KMS-11 (cell line): ENCODE results near the gene KCNH5.

Experiments used
- H2AFZ ChIP-seq: fragments of 200-600 bp; sonication (generic); 2 replicates; pipeline ENCODE4 v1.6.1; 2016; ENCODE audit warnings: antibody characterized with exemption, mixed run types, low read depth
- H3K27ac ChIP-seq: fragments of 200-600 bp; sonication (generic); 2 replicates; pipeline ENCODE4 v1.6.1; 2016; ENCODE audit warnings: mild to moderate bottlenecking, mixed run types
- H3K27me3 ChIP-seq: fragments of 200-600 bp; sonication (generic); 2 replicates; pipeline ENCODE4 v1.6.1; 2017; ENCODE audit warnings: mild to moderate bottlenecking, low read depth, mixed run types, moderate library complexity; ENCODE audit not compliant: insufficient read depth
- H3K36me3 ChIP-seq: fragments of 200-600 bp; sonication (generic); 2 replicates; pipeline ENCODE4 v1.6.1; 2017; ENCODE audit warnings: mild to moderate bottlenecking, mixed run types; ENCODE audit not compliant: insufficient read depth
- H3K4me1 ChIP-seq: fragments of 200-600 bp; sonication (generic); 2 replicates; pipeline ENCODE4 v1.6.1; 2016; ENCODE audit warnings: mild to moderate bottlenecking, low read depth, mixed run types; ENCODE audit not compliant: poor library complexity, severe bottlenecking
- H3K4me2 ChIP-seq: fragments of 200-600 bp; sonication (generic); 2 replicates; pipeline ENCODE4 v1.7.0; 2016; ENCODE audit warnings: mild to moderate bottlenecking, mixed run types
- H3K4me3 ChIP-seq: fragments of 200-600 bp; sonication (generic); IDR thresholded peaks from 2 replicates; pipeline ENCODE4 v1.6.1; 2017; ENCODE audit warnings: low read depth, low read length, mixed read lengths; ENCODE audit not compliant: insufficient read depth
- H3K79me2 ChIP-seq: fragments of 200-600 bp; sonication (generic); 2 replicates; pipeline ENCODE4 v1.6.1; 2016; ENCODE audit warnings: low read depth, mixed run types; ENCODE audit not compliant: insufficient read depth
- H3K9ac ChIP-seq: fragments of 200-600 bp; sonication (generic); 2 replicates; pipeline ENCODE4 v1.6.1; 2016; ENCODE audit warnings: mild to moderate bottlenecking, mixed run types
- H4K20me1 ChIP-seq: fragments of 200-600 bp; sonication (generic); 2 replicates; pipeline ENCODE4 v1.6.1; 2016; ENCODE audit warnings: mild to moderate bottlenecking, mixed run types; ENCODE audit not compliant: insufficient read depth
- TF ChIP-seq, protein P1 (sequence below): fragments of 200-600 bp; sonication (generic); conservative IDR thresholded peaks from 2 replicates; pipeline ENCODE4 v1.6.1; 2017; ENCODE audit warnings: low read depth, mild to moderate bottlenecking, antibody characterized with exemption, low read length, moderate library complexity, mixed read lengths

Gene KCNH5, protein sequence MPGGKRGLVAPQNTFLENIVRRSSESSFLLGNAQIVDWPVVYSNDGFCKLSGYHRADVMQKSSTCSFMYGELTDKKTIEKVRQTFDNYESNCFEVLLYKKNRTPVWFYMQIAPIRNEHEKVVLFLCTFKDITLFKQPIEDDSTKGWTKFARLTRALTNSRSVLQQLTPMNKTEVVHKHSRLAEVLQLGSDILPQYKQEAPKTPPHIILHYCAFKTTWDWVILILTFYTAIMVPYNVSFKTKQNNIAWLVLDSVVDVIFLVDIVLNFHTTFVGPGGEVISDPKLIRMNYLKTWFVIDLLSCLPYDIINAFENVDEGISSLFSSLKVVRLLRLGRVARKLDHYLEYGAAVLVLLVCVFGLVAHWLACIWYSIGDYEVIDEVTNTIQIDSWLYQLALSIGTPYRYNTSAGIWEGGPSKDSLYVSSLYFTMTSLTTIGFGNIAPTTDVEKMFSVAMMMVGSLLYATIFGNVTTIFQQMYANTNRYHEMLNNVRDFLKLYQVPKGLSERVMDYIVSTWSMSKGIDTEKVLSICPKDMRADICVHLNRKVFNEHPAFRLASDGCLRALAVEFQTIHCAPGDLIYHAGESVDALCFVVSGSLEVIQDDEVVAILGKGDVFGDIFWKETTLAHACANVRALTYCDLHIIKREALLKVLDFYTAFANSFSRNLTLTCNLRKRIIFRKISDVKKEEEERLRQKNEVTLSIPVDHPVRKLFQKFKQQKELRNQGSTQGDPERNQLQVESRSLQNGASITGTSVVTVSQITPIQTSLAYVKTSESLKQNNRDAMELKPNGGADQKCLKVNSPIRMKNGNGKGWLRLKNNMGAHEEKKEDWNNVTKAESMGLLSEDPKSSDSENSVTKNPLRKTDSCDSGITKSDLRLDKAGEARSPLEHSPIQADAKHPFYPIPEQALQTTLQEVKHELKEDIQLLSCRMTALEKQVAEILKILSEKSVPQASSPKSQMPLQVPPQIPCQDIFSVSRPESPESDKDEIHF

DNA sequence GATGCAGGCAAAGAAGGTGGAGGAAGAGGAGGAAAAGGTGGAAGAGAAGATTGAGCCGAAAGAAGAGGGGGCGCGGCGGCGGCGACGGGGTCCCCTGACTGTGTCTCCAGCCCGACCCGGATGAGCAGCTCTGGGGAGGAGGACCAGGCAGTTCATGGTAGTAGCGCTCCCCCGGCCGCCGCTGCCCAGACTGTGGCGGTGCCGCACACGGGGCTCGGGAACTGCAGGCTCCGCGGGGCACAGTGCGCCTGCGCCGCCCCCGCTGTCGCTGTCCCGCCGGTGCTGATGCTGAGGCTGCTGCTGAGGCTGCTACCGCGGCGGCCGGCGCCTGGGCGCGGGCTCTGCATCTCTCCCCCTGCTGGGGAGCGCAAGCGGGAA lies at the start of gene KCNH5:
TSS of gene KCNH5 (minus strand) at position 225 of the 378 bp plus-strand sequence. CDS start 272 bp downstream, outside the sequence.
- TF ChIP-seq, protein P1, sequence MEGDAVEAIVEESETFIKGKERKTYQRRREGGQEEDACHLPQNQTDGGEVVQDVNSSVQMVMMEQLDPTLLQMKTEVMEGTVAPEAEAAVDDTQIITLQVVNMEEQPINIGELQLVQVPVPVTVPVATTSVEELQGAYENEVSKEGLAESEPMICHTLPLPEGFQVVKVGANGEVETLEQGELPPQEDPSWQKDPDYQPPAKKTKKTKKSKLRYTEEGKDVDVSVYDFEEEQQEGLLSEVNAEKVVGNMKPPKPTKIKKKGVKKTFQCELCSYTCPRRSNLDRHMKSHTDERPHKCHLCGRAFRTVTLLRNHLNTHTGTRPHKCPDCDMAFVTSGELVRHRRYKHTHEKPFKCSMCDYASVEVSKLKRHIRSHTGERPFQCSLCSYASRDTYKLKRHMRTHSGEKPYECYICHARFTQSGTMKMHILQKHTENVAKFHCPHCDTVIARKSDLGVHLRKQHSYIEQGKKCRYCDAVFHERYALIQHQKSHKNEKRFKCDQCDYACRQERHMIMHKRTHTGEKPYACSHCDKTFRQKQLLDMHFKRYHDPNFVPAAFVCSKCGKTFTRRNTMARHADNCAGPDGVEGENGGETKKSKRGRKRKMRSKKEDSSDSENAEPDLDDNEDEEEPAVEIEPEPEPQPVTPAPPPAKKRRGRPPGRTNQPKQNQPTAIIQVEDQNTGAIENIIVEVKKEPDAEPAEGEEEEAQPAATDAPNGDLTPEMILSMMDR, result no peak
- Histone ChIP-seq H2AFZ (peak within 1 kb of the TSS; percentile 49; the same call in 1 of the 2 replicates), H3K9ac (no peak within 1 kb of the TSS), H3K79me2 (no peaks in the 10 kb centered on the region), H3K4me3 (no peak within 1 kb of the TSS), H3K36me3 (no peaks in the 10 kb centered on the region), H3K27me3 (no peaks in the 10 kb centered on the region), H3K27ac (no peak within 1 kb of the TSS), H4K20me1 (no peaks in the 10 kb centered on the region), H3K4me1 (peaks cover 2% of the 10 kb centered on the region), H3K4me2 (peak within 1 kb of the TSS; percentile 42; the same call in 1 of the 2 replicates)

DNA sequence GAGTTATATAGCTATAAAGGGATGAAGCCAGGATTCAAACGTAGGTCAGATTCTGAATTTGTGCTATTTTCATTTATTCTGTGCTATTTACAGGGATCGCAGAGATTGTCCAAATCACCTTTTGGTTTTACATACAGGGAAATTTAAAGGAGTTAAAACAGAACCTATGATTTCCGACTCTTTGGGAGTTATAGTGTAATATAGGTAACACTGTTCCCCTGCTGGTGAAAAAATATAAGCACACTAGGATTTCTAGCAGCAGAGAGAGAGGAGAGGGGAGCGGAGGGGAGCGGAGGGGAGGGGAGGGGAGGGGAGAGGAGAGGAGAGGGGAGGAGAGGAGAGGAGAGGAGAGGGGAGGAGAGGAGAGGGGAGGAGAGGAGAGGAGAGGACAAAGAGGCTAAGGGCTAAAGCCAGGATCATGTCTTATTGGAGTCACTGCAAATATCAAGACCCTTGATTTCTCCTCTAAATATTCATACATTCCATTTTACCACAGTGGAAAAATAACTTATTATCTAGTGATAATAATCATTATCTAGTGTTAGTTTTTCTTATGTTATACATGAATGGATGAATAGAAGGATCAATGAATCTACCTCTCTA lies 46.2 kb upstream of the KCNH5 start:
- Histone ChIP-seq H3K9ac (no peak overlapping the region), H3K27me3 (no peaks in the 10 kb centered on the region), H3K4me3 (no peak overlapping the region), H3K4me2 (no peak overlapping the region), H3K4me1 (no peaks in the 10 kb centered on the region), H3K27ac (no peak overlapping the region), H2AFZ (no peak overlapping the region), H3K79me2 (no peaks in the 10 kb centered on the region), H4K20me1 (no peaks in the 10 kb centered on the region), H3K36me3 (no peaks in the 10 kb centered on the region)
- TF ChIP-seq, protein P1, result no peak

DNA sequence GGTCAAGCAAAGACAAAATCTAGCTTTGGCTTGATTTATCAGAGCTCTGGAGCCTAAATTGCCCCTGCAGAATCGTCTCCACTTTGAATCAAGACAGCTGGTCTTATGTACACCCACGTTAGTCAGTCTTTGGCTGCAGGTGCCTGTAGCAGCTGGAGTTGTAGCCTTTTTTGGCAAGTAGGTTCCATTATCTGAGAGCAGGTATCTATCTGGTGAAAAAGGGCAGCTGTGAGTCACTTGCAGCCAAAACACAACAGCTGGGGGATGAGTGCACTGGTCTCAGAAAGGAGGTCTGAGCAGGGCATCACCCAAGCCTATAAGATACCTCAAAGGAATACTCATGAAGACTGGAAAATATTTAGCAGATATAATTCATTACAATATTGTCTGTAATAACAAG lies 43.6 kb upstream of the KCNH5 start:
- Histone ChIP-seq H3K4me1 (no peaks in the 10 kb centered on the region), H3K36me3 (no peaks in the 10 kb centered on the region), H2AFZ (no peak overlapping the region), H3K27me3 (no peaks in the 10 kb centered on the region), H4K20me1 (no peaks in the 10 kb centered on the region), H3K27ac (no peak overlapping the region), H3K4me3 (no peak overlapping the region), H3K4me2 (no peak overlapping the region), H3K79me2 (no peaks in the 10 kb centered on the region), H3K9ac (no peak overlapping the region)
- TF ChIP-seq, protein P1, result no peak

DNA sequence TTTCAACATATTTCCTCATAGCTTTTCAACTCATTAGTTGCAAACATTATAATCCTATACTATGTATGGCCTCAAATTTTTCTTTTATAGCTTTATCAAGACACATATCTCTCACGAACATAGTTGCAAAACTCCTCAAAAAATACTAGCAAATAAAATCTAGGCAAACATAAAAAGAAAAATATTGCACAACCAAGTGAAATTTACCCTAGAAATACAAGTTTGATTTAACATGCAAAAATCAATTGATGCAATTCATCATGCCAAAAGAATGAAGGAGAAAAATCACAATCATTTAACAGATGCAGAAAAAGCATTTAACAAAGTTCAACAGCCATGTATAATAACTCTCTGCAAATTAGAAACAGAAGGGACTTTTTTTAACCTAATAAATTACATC lies 33.3 kb upstream of the KCNH5 start:
- no peaks in the 10 kb centered on the region for H3K4me1 ChIP-seq
- H3K27ac ChIP-seq, result no peak overlapping the region
- H3K4me3 ChIP-seq, result no peak overlapping the region
- H3K27me3 ChIP-seq, result no peaks in the 10 kb centered on the region
- no peak overlapping the region for H2AFZ ChIP-seq
- TF ChIP-seq, protein P1, result no peak
- H3K36me3 ChIP-seq, result no peaks in the 10 kb centered on the region
- H3K79me2 ChIP-seq, result no peaks in the 10 kb centered on the region
- no peak overlapping the region for H3K4me2 ChIP-seq
- no peak overlapping the region for H3K9ac ChIP-seq
- H4K20me1 ChIP-seq, result no peaks in the 10 kb centered on the region
